ENCODE data around the gene ADAT1. TPM values are rescaled to one million over a fixed set of nuclear protein-coding genes. Genes with fewer than 3 reads are reported as not detected.

ADAT1 gene
- total and polyA plus RNA-seq, 10 of the 15 experiments (the other 5 are each of a cell fraction or from before 2014, with no cell fraction given): 26.2 to 77.4 (median 55.8) TPM

- TF ChIP-seq TAF1 (IDR thresholded peaks at IDR 0.05; ENCODE audit: borderline replicate concordance, low read depth, low read length) (peak; percentile 21; the same call in 1 of the 2 replicates), FOXM1 (IDR thresholded peaks at IDR 0.05; ENCODE audit: low read depth, low read length) (peak; percentile 19; the same call in 1 of the 2 replicates), TARDBP (IDR thresholded peaks at IDR 0.05; ENCODE audit: borderline replicate concordance) (peak; percentile 45; the same call in 1 of the 2 replicates), CBFB (IDR thresholded peaks at IDR 0.05; ENCODE audit: low read depth) (peak; percentile 89), RELA (IDR thresholded peaks at IDR 0.05; ENCODE audit: borderline replicate concordance, partially characterized antibody) (no peak), SMARCA5 (IDR thresholded peaks at IDR 0.05) (no peak), SKIL (IDR thresholded peaks at IDR 0.05; ENCODE audit: low read depth, poor library complexity, severe bottlenecking) (no peak), PAX5 (IDR thresholded peaks at IDR 0.05; ENCODE audit: borderline replicate concordance, low read depth, low read length) (no peak), NKRF (conservative IDR thresholded peaks at IDR 0.05) (no peak), BCL3 (IDR thresholded peaks at IDR 0.05; ENCODE audit: borderline replicate concordance, insufficient read depth, low read depth, low read length, poor library complexity, severe bottlenecking) (peak; percentile 85), MTA2 (IDR thresholded peaks at IDR 0.05; ENCODE audit: low read depth) (no peak), PKNOX1 (IDR thresholded peaks at IDR 0.05) (no peak), CHD2 (IDR thresholded peaks at IDR 0.05; ENCODE audit: borderline replicate concordance, low read depth, low read length) (no peak), E2F4 (IDR thresholded peaks at IDR 0.05; ENCODE audit: low read depth, low read length) (no peak), ZBTB4 (CRISPR knock-in tag; IDR thresholded peaks at IDR 0.05) (no peak), ETV6 (conservative IDR thresholded peaks at IDR 0.05 in 1 of 2, IDR thresholded peaks at IDR 0.05 in 1 of 2; ENCODE audit: borderline replicate concordance in 1 of 2, low read depth in 1 of 2) (peak in 1 of 2 experiments; percentile 53; a peak in 1 of 4 replicates), WRNIP1 (IDR thresholded peaks at IDR 0.05; ENCODE audit: borderline replicate concordance, low read depth, low read length) (no peak)
These were observed 2.5 kb downstream of the ADAT1 start (continued) for GRCh38 chr16:75620326-75621169.

All from GM12878 (cell line).